SK-N-SH treated with all-trans-retinoic acid at 6 μM for 48 hours (cell line): ENCODE results near the gene CCDC197.

ENCODE experiments used
- RARB ChIP-seq: fragments of 250-450 bp; sonication (Bioruptor Pico); IDR thresholded peaks from 2 replicates; pipeline ENCODE4 v1.8.0; 2021; ENCODE audit warnings: mild to moderate bottlenecking, moderate library complexity
- TOX ChIP-seq: fragments of 250-450 bp; sonication (Bioruptor Pico); IDR thresholded peaks from 2 replicates; pipeline ENCODE4 v1.8.0; 2021; ENCODE audit warnings: mild to moderate bottlenecking, moderate library complexity, borderline replicate concordance
- ZFP30 ChIP-seq: fragments of 450-650 bp; formaldehyde crosslinking; IDR thresholded peaks from 2 replicates; pipeline ENCODE4 v1.5.0; 2022; ENCODE audit warnings: mild to moderate bottlenecking, moderate library complexity
- TF ChIP-seq, protein P1 (sequence below): fragments of 250-450 bp; sonication (Bioruptor Pico); IDR thresholded peaks from 2 replicates; pipeline ENCODE4 v1.8.0; 2021; ENCODE audit warnings: low read depth, mild to moderate bottlenecking, moderate library complexity, borderline replicate concordance

DNA sequence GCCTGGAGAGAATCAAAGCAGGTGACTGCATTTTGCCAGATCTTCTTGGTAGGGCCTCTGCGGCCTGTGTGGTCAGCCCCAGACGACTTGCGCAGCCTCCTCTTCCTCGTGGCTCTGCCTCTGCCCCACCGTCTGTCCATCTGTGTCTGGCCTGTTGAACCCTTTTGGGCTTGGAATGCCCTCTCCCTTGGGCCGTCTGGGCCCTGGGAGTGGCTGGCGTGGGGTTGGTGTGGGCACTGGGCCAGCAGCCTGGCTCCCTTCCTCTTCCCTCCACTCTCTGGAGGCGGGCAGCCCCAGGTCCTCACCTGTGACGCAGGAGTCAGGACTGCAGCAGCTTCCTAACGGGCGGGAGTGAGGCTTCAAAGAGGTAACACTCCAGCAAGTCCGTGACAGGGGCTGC is 9.7 kb upstream of the CCDC197 start:
- TF ChIP-seq, protein P1, sequence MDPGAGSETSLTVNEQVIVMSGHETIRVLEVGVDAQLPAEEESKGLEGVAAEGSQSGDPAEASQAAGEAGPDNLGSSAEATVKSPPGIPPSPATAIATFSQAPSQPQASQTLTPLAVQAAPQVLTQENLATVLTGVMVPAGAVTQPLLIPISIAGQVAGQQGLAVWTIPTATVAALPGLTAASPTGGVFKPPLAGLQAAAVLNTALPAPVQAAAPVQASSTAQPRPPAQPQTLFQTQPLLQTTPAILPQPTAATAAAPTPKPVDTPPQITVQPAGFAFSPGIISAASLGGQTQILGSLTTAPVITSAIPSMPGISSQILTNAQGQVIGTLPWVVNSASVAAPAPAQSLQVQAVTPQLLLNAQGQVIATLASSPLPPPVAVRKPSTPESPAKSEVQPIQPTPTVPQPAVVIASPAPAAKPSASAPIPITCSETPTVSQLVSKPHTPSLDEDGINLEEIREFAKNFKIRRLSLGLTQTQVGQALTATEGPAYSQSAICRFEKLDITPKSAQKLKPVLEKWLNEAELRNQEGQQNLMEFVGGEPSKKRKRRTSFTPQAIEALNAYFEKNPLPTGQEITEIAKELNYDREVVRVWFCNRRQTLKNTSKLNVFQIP: no peak
- TF ChIP-seq RARB (no peak), ZFP30 (CRISPR knock-in tag) (no peak), TOX (CRISPR knock-in tag) (no peak)
